HG02840 (cell line): Measurements from ENCODE around the gene SUV39H2.
"Not testable (repeated sequence)": the region's sequence is repeated elsewhere in the genome, so short reads cannot be mapped to it uniquely, and the experiment has no call there.

ENCODE experiments used
- ATAC-seq: cut with Tn5 transposase; IDR thresholded peaks from one replicate; pipeline ENCODE4 v1.9.1; 2021; ENCODE audit warnings: mild to moderate bottlenecking, moderate library complexity, moderate number of reproducible peaks; ENCODE audit not compliant: unreplicated experiment, low FRiP score

Gene SUV39H2

DNA sequence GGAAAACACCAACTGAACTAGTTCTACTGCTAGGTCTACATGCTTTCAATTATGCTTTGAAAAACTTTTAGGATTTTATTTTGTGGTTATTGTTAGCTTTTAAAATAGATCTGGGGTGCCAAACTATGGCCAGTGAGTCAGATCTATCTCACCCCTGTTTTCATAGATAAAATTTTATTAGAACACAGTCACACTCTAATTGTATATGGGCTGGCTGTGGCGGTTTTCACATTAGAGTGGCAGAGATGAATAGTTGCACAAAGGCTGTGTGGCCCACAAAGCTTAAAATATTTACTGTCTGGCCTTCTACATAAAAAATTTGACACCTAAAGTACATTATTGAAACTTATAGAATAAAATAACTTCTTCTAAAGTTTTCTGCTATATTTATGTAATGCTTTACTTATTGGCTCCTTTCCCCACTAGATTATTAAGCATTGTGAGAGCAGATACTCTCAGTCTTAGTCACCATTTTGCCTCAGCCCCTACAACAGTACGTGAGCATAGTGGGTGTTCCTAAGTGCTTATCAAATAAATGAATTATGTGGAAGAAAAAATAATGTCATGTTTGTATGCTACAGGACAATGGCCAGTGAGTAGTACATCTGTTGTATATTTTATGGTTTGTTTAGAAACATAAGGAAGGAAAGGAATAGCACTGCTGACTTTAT, 5.4 kb upstream of the SUV39H2 start:
- no peak for ATAC-seq

DNA sequence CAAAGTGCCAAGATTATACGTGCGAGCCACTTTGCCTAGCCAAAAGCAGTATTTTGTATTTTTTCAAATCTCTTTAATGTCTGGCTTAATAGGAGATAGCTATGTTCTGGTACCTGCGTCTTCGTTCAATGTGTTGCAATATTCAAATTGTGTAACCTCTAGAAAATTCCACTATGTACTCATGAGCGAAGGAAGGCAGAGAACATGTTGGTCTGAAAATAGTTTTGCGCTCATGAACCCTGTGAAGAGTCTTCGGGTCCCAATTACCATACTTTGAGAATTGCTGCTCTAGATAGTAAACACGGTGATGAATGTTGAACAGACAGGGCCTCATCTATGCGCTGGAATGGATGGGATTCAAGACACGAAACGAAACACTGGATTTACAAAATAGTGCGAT, 2.7 kb upstream of the SUV39H2 start:
- ATAC-seq = no peak

DNA sequence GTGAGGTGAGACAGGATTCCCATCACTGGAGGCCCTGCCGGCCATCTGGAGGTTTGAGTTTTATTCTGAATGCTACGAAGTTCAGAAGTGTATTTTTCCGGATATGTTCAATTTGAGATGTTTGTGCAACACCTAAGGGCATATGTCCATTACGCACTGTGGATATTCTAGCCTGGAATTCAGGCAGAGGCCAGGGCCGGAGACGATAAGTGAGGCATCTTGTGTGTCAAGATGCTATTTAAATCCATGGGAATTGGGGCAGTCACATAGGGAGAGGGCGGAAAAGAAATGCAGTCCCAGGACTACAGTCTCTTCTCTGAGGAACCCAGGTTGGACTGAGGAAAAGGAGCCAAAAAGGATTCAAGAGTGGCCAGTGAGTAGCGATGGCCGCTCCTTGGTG, 1.9 kb upstream of the SUV39H2 start:
- no peak for ATAC-seq

DNA sequence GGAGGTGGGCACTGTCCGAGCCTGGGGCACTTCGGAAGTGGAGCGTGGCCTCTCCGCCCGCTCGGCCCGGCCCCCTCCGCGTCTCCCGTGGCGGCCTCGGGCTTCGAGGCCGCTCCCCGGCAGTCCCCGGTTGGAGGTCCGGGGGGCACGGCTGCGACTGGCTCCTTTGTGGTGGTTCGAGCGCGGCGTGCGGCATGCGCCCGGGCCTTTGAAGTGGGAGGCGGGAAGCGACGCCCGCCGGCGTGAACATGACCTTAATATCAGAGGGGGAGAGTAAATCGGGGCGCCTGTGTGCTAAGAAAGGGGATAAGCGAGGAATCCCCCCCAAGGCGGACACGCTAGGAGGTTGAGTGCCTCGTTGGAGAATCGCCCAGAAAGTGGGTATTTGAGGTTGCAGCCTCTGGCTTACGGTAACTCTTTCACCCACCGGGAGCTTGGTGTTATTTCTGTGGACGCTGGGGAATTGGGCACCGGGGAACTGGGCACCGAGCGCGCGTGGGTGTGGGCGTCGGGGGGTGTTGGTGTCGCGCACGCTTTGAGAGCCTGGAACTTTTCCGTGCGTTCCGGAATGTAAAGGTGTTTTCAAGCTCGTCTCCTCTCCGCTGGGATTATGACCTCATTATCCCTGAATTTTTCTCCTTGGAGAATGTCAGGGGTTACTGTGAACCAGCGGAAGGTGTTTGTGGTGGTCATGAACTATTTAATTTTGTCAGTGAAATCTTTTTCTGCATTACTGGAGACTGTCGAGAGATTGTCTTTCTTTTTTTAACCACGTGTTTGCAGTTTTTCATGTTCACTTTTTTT, 660 bp downstream of the SUV39H2 start:
- ATAC-seq = peak; percentile 23

DNA sequence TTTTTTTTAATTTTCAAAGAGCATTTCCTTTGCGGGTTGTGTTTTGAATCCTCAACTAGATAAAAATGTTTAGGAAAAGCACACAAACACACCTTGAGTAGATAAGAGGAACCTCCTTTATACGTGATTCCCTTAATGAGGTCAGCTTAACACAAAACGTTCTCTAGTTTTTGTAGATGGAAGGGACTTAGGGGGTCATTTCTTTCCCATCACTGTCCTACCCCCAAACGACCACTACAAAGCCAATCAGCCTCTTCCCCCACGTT, 1.2 kb downstream of the SUV39H2 start:
- ATAC-seq = no peak

DNA sequence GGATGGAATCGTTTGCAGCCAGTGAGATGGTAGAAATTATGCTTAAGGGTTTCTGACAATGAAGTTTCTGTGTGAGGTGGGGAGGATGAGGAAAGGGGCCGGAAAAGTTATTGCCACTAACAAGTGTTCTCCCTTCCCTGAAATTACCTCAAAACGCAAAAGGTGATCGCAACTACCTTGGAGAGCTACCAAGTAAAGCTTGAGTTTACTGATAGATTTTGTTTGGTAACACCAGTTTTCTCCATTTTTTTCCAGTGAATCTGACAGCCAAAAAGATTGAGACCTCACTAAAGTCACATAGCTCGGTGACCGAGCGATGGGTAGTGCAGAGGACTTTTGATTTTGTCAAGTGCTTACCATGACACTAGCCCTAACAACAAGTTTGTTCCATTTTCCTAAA, 1.6 kb downstream of the SUV39H2 start:
- ATAC-seq = no peak

DNA sequence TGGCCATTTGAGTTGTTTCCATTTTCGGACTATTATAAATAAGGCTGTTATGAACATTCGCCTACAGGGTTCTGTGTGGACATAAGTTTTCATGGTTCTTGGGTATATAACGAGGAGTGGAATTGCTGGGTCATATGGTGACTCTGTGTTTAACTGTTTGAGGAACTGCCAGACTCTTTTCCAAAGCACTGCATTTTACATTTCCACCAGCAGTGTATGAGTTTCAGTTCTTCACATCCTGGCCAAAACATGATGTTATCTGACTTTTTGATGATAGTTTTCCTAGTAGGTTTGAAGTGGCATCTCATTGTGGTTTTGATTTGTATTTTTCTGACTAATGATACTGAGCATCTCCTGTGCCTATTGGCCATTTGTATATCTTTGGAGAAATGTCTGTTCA, 5.4 kb downstream of the SUV39H2 start:
- no peak for ATAC-seq

DNA sequence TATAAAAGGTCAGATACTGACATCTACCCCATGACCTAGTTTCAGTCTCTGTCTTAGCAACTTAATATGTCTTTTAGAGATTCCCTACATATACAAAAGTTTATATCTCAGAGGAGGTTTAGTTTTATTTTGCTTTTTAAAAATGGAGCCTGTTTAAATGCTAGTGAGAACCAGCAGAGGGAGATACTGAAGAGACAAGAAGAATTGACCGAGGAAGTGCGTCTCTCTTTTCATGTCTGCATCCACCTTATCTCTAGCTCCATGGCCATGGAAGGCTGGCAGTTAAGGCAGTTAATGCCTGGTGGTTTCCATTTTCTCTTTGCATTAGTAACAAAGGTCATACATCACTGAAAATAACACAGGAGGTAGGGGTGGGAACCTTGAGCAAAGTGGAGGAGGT, 10.7 kb downstream of the SUV39H2 start:
- ATAC-seq = no peak

DNA sequence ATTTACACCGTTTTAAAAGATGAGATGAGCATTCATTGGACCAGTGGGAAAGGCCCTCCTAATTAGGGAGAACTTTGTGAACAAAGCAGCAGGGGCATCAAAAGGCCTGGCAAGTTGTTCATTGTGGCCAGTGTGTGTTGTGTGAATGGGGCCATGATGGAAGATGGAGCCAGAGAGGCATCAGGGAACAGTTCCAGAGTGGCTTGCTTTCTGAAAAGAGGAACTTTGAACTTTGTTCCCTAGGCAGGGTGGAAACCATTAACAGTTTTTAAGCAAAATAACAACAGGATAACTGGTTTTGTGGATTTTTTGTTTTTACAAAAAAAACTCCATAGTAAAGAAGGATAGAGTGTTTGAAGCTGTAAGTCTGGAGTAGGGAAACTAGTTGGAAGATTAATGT, 12.5 kb downstream of the SUV39H2 start:
- no peak for ATAC-seq

DNA sequence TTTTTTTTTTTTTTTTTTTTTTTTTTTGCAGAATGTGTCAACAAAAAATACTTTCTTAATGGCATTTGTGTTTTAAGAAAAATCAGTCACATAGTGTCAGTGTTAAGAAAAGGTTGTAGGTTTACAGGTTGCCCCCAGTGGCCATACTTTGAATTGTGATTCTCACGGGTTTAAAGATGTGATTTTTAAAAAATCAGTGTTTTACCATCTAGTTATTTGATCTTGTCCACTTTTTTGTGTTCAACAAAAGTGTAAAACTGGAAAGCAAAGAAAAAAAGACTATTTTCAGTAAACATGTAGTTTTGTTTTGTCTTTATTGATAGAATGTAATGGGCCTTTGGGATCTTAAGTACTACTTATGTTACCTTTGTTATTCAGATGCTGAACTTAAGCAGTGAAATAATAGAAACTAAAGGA, 25.7 kb downstream of the SUV39H2 start:
- ATAC-seq = no peak

DNA sequence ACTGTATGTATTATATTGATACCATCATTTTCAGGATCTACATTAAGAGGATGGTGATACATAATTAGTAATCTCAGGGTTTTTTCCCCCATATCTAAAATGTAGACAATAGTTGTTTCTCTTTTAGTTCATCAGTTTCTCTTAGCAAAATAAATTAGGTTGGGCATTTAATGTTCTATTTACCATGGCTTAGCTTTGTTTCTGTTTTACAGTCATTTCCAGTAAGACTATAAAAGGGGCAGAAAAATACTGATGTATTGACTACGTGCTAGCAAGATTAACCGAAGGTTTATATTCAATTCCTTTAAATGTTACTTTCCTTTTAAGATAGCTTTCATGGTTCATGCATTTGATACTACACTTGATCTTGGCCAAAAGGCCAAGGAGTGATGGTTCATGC, 26.2 kb downstream of the SUV39H2 start:
- no peak for ATAC-seq

DNA sequence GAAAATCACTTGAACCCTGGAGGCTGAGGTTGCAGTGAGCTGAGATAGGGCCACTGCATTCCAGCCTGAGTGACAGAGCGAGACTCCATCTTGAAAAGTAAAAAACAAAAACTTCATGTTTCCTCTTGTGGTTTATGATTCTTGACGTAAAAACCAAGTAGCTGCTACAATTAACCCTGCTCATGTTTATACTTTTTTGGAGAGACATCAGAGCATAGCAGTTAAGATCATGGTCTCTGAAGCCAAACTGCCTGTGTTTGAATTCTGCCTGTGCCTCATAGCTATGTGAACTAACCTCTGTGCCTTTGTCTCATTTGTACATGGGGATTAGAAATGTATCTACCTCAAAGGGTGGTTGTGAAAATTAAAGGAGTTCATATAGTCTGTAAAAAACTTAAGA, 27.2 kb downstream of the SUV39H2 start:
- no peak for ATAC-seq

DNA sequence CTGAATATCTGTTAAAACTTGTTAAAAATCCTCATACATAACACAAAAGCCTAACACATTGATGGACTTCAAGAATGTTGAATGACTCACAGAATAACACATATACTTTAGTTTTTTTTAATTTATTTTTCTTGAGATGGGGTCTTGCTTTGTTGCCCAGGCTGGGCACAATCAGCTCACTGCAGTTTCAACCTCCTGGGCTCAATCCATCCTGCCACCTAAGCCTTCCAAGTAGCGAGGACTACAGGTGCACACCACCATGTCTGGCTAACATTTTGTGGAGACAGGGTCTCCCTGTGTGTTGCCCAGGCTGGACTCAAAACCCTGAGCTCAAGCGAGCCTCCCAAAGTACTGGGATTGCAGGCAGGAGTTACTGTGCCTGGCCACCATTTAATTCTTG, 28.1 kb downstream of the SUV39H2 start:
- no peak for ATAC-seq

DNA sequence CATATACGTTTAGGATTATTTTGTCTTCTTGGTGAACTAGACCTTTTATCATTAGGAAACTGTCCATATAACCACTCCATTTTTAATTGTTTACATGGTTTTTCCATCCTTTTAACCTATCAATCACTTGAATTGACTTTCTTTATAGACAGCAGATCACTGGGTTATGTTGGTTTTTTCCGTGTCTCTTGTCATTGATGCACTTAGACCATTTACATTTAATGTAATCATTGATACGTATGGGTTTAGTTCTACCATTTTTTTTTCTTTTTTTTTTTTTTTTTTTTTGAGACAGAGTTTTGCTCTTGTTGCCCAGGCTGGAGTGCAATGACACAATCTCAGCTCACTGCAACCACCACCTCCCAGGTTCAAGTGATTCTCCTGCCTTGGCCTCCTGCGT, 28.9 kb downstream of the SUV39H2 start:
- ATAC-seq = not testable (repeated sequence)

DNA sequence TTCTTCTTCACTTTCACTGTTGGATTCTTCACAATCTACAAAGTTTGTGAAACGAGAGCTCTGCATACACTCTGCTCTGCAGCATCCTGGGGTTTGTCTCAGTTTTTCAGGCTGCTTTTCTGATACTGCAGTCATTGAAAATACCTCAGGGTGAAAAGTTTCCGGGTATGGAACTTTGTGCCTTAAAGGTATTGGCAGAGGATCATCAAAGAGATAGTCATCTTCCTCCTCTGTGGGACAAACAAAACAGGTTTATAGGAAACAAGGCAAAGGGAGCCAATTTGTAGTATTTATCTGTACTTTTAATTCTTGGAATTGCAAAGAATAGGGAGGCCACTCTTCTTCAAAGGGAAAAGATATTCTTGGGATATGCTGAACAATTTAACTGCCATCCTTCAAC, 30.4 kb downstream of the SUV39H2 start:
- ATAC-seq = no peak

DNA sequence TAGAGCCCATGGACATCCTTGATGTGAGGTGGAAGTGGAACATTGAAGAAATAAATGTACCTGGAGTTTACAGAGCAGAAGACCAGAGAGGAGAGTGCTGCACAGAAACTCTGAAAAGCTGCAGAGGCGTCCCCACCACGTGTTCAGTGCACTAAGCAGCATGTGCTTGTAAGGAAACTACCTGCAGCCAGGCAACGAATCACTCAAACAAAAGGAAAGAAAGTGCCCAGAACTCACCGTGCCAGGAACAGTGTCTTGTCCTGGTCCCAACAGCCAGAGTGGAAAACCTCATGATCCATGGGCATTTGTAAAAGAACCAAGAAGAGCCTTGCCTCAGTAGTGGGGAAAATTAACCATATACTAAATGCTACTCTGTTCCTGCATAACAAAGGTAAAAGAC, 32.3 kb downstream of the SUV39H2 start:
- ATAC-seq = no peak

DNA sequence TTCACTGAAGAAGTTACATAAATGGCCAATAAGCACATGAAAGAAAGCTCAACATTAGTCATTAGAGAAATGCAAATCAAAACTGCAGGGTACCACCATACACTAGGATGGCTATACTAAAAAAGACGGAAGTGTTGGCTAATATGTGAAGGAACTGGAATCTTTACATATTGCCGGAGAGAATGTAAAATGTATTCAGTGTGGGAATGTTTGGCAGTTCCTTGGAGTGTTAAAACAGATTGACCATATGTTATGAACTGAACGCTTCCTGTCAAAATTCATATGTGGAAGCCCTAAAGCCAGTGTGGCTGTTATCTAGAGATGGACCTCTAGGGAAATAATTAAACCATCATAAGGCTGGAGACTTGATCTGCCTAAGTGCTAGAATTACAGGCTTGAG, 33.1 kb downstream of the SUV39H2 start:
- ATAC-seq = no peak

DNA sequence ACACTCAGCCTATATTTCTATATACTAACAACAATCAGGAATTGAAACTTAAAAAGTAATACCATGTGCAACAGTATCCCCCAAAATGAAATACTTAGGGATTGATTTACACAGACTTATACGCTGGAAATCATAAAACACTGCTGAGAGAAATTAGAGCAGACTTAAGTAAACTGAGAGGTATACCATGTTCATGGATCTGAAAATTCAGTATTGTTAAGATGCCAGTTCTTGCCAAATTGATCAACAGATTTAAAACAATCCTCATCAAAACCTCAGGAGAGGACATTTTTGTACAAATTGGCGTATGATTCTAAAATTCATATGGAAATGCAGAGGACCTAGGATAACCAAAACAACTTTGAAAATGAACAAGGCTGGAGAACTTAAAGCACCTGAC, 37.9 kb downstream of the SUV39H2 start:
- ATAC-seq = no peak

DNA sequence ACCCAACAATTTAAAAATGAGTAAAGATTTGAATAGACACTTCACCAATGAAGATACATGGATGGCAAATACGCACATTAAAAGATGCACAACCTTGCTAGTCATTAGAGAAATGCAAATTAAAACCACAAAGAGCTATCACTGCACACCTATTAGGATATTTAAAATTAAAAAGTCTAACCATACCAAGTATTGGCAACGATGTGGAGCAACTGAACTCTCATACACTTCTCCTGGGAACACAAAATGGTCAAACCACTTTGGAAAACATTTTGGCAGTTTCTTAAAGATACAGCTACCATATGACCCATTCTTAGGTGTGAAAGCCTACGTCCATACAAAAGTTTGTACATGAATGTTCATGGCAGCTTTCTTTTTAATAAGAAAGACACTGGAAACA, 39.2 kb downstream of the SUV39H2 start:
- no peak for ATAC-seq

DNA sequence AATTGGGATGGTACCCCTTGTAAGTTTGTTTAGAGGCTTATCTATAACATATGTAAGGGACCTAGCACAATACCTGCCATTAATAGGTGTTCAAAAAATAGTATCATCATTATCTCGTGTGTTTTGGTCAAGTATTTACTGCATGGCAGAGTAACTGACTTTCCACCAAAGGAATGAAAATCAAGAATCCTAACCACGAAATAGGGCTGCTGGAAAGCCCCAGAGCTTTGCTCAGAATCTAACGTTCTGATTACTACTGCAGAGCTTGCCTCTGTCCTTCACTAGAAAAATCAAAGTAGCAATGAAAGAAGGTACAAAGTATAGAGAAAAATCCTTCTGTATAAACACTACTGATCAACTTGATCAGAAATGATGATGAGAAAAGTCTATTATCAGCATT, 40.3 kb downstream of the SUV39H2 start:
- ATAC-seq = no peak

DNA sequence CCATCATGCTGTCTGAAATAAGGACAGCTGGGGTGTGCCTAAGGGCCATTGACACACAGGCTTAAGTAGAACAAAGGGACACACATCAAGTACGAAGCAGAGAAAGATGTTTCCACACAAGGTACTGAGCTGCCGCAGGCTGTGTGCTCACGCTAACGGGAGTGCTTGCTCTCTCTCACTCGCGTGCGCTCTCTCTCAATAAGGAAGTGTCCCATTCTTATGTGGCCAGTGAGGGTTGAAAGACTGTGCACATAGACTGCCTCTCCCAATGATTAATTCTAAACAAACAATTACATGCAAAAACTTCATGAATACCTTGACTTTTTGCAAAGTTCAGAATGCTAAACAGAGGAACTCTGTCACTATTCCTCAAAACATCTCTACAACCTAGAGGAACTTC, 45.3 kb downstream of the SUV39H2 start:
- ATAC-seq = no peak

DNA sequence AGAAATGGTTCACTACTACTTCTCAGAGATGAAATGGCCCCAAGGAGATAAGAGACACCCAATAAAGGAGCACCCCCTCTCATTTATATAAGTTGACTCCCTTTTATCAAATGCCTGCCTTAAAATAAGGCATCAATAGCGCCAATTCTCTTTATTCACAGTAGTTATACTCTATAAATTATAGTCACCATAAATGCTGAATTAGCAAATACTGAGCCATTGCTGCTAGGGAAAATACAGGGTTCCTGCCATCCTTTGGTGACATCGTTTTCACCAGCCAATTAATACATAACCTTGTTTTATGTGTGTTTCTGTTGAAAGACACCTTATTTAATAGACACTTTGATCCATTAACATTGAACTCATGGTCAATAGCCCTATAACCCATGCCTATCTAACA, 46.6 kb downstream of the SUV39H2 start:
- no peak for ATAC-seq
